HEK293 (cell line): Measurements from ENCODE around the gene ELAPOR1.

Source experiments
- CTCF ChIA-PET: fragments of 350-600 bp; formaldehyde crosslinking; extraction: SDS; loops from one replicate; lab custom pipeline; 2021; ENCODE audit warnings: antibody characterized with exemption; lab: Yijun Ruan, JAX
- POLR2A ChIA-PET: fragments of 300-600 bp; formaldehyde crosslinking; extraction: SDS; loops from one replicate; lab custom pipeline; 2020; ENCODE audit warnings: antibody characterized with exemption, inconsistent platforms; lab: Yijun Ruan, JAX
- H3K27ac ChIP-seq: fragments of 200-500 bp; sonication (Bioruptor generic); 2 replicates; pipeline ENCODE4 v1.5.1; 2014; ENCODE audit warnings: low read depth, low read length, control low read depth, inconsistent platforms; ENCODE audit errors: extremely low read depth
- H3K36me3 ChIP-seq, 2 experiments: fragments of 200-500 bp in 1 of 2; sonication (Bioruptor generic) in 1 of 2; 1 replicate in 1 of 2; 2 replicates in 1 of 2; pipeline ENCODE4 v1.5.1; 2014 to 2017; ENCODE audit warnings: inconsistent platforms in 2 of 2, low read length in 2 of 2; ENCODE audit not compliant: control insufficient read depth in 2 of 2, insufficient read depth in 1 of 2
- H3K4me1 ChIP-seq: fragments of 200-500 bp; sonication (Bioruptor generic); 2 replicates; pipeline ENCODE4 v1.5.1; 2014; ENCODE audit warnings: mild to moderate bottlenecking, low read length, inconsistent platforms; ENCODE audit not compliant: control insufficient read depth, insufficient read depth
- H3K4me3 ChIP-seq: 2 replicates; pipeline ENCODE4 v1.5.1; 2011; ENCODE audit warnings: low read depth, mild to moderate bottlenecking, control low read depth, low read length, moderate library complexity
- H3K9me3 ChIP-seq: fragments of 200-500 bp; sonication (Bioruptor generic); 2 replicates; pipeline ENCODE4 v1.5.1; 2014; ENCODE audit warnings: low read depth, low read length, inconsistent platforms; ENCODE audit not compliant: control insufficient read depth, insufficient read depth
- GLI4 ChIP-seq: fragments of 450-650 bp; formaldehyde crosslinking; IDR thresholded peaks from 2 replicates; pipeline ENCODE4 v1.5.1; 2016; ENCODE audit warnings: missing biosample characterization, missing genetic modification characterization
- MEIS1 ChIP-seq: sonication (generic); formaldehyde crosslinking; IDR thresholded peaks from 2 replicates; pipeline ENCODE4 v1.8.1; 2022; ENCODE audit warnings: missing genetic modification reagents, mild to moderate bottlenecking, borderline replicate concordance
- SP3 ChIP-seq: fragments of 450-650 bp; formaldehyde crosslinking; IDR thresholded peaks from 2 replicates; pipeline ENCODE4 v1.5.1; 2016; ENCODE audit warnings: missing biosample characterization, missing genetic modification characterization
- YY2 ChIP-seq: fragments of 450-650 bp; formaldehyde crosslinking; IDR thresholded peaks from 2 replicates; pipeline ENCODE4 v1.5.1; 2016; ENCODE audit warnings: missing biosample characterization, missing genetic modification characterization
- ZBTB17 ChIP-seq: fragments of 450-650 bp; formaldehyde crosslinking; IDR thresholded peaks from 2 replicates; pipeline ENCODE4 v1.5.1; 2016; ENCODE audit warnings: missing biosample characterization, missing genetic modification characterization
- ZEB2 ChIP-seq: fragments of 450-650 bp; formaldehyde crosslinking; IDR thresholded peaks from 2 replicates; pipeline ENCODE4 v1.5.1; 2016; ENCODE audit warnings: missing biosample characterization, missing genetic modification characterization
- ZNF132 ChIP-seq: fragments of 450-650 bp; formaldehyde crosslinking; IDR thresholded peaks from 2 replicates; pipeline ENCODE4 v1.5.1; 2017; ENCODE audit warnings: missing biosample characterization, missing genetic modification characterization, borderline replicate concordance
- ZNF140 ChIP-seq: fragments of 450-650 bp; formaldehyde crosslinking; IDR thresholded peaks from 2 replicates; pipeline ENCODE4 v1.5.1; 2016; ENCODE audit warnings: missing biosample characterization, missing genetic modification characterization
- ZNF146 ChIP-seq: fragments of 450-650 bp; formaldehyde crosslinking; IDR thresholded peaks from 2 replicates; pipeline ENCODE4 v1.5.1; 2016; ENCODE audit warnings: missing biosample characterization, missing genetic modification characterization
- ZNF23 ChIP-seq: fragments of 450-650 bp; formaldehyde crosslinking; IDR thresholded peaks from 2 replicates; pipeline ENCODE4 v1.5.1; 2016; ENCODE audit warnings: missing biosample characterization, missing genetic modification characterization, borderline replicate concordance
- ZNF311 ChIP-seq: fragments of 450-650 bp; formaldehyde crosslinking; IDR thresholded peaks from 2 replicates; pipeline ENCODE4 v1.5.1; 2017; ENCODE audit warnings: missing biosample characterization, missing genetic modification characterization, borderline replicate concordance
- ZNF48 ChIP-seq: fragments of 450-650 bp; formaldehyde crosslinking; IDR thresholded peaks from 2 replicates; pipeline ENCODE4 v1.5.1; 2016; ENCODE audit warnings: missing biosample characterization, missing genetic modification characterization
- ZNF560 ChIP-seq: fragments of 450-650 bp; formaldehyde crosslinking; IDR thresholded peaks from 2 replicates; pipeline ENCODE4 v1.5.1; 2017; ENCODE audit warnings: missing biosample characterization, missing genetic modification characterization, borderline replicate concordance
- ZNF670 ChIP-seq: fragments of 450-650 bp; formaldehyde crosslinking; IDR thresholded peaks from 2 replicates; pipeline ENCODE4 v1.5.1; 2016; ENCODE audit warnings: missing biosample characterization, missing genetic modification characterization, low read depth
- TF ChIP-seq, protein P1 (sequence below): fragments of 450-650 bp; formaldehyde crosslinking; IDR thresholded peaks from 2 replicates; pipeline ENCODE4 v1.5.1; 2016; ENCODE audit warnings: missing biosample characterization, missing genetic modification characterization
- TF ChIP-seq, protein P2 (sequence below): fragments of 450-650 bp; formaldehyde crosslinking; IDR thresholded peaks from 2 replicates; pipeline ENCODE4 v1.5.1; 2016; ENCODE audit warnings: missing biosample characterization, missing genetic modification characterization
- TF ChIP-seq, protein P3 (sequence below): fragments of 450-650 bp; formaldehyde crosslinking; IDR thresholded peaks from 2 replicates; pipeline ENCODE4; 2016; ENCODE audit warnings: missing biosample characterization, missing genetic modification characterization
- TF ChIP-seq, protein P4 (sequence below): fragments of 450-650 bp; formaldehyde crosslinking; IDR thresholded peaks from 2 replicates; pipeline ENCODE4 v1.5.1; 2017; ENCODE audit warnings: missing biosample characterization, missing genetic modification characterization

ELAPOR1 gene

DNA sequence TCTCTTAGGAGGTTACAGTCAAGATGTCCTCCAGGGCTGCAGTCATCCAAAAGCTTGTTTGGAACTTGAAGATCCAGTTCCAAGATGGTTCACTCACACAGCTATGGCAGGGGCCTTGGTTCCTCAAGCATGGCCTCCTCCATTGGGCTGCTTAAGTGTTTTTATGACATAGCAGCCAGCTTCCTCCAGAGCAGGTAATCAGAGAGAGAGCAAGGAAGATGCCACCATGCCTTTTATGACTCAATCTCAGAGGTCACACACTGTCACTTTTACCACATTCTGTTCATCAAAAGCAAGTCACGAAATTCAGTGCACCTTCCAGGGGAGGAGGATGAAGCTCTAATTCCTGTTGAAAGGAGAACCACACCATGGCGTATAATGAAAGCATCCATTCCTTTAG lies 17.1 kb downstream of the ELAPOR1 start:
- ChIA-PET POLR2A (interaction anchor here (0.8 kb wide), 1 partner anchor 31 kb away, joined by 4 read pairs; no protein-coding TSS in a partner anchor), CTCF (interaction anchor here (0.6 to 1.2 kb wide), 7 partner anchors 9 to 70 kb away, joined by 3 to 6 read pairs (median 4); no protein-coding TSS in a partner anchor)
- no peaks in the 10 kb centered on the region for H3K9me3 ChIP-seq
- H3K4me1 ChIP-seq = no peaks in the 10 kb centered on the region
- H3K36me3 ChIP-seq = no peaks in the 10 kb centered on the region
- H3K27ac ChIP-seq = no peak overlapping the region
- no peak overlapping the region for H3K4me3 ChIP-seq
- no peak for TF ChIP-seq ZNF23 (tag by site-specific recombination)
- TF ChIP-seq YY2 (tag by site-specific recombination) = 0 out of 2 replicates have a peak, but pooled peaks have one; percentile 35

DNA sequence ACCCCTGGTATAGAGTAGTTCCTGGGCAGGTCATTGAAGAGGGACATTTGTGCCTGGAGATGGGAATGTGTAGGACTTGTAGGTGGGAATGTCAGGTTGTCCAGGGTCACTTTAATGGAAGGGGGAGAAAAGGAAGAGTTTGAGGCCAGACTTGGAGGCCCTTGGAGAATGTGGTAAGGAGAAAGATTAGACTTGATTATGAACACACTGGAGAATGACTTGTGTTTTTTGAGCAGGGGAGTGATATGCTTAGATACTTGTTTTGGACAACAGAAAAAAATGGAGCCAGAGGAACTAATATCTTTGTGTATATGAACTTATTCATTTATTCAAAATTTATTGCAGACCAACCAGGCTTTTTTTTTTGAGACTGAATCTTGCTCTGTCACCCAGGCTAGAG lies 17.9 kb downstream of the ELAPOR1 start:
- POLR2A ChIA-PET = no interaction called here
- H3K4me3 ChIP-seq = no peak overlapping the region
- TF ChIP-seq ZNF560 (tag by site-specific recombination) (no peak), MEIS1 (CRISPR knock-in tag) (no peak), ZNF670 (tag by site-specific recombination) (no peak), ZNF311 (no peak), ZNF140 (tag by site-specific recombination) (no peak), ZNF146 (tag by site-specific recombination) (no peak), ZNF48 (no peak), GLI4 (tag by site-specific recombination) (no peak), ZEB2 (tag by site-specific recombination) (no peak), ZNF132 (tag by site-specific recombination) (no peak), SP3 (tag by site-specific recombination) (no peak), ZBTB17 (tag by site-specific recombination) (no peak)
- TF ChIP-seq, protein P1, sequence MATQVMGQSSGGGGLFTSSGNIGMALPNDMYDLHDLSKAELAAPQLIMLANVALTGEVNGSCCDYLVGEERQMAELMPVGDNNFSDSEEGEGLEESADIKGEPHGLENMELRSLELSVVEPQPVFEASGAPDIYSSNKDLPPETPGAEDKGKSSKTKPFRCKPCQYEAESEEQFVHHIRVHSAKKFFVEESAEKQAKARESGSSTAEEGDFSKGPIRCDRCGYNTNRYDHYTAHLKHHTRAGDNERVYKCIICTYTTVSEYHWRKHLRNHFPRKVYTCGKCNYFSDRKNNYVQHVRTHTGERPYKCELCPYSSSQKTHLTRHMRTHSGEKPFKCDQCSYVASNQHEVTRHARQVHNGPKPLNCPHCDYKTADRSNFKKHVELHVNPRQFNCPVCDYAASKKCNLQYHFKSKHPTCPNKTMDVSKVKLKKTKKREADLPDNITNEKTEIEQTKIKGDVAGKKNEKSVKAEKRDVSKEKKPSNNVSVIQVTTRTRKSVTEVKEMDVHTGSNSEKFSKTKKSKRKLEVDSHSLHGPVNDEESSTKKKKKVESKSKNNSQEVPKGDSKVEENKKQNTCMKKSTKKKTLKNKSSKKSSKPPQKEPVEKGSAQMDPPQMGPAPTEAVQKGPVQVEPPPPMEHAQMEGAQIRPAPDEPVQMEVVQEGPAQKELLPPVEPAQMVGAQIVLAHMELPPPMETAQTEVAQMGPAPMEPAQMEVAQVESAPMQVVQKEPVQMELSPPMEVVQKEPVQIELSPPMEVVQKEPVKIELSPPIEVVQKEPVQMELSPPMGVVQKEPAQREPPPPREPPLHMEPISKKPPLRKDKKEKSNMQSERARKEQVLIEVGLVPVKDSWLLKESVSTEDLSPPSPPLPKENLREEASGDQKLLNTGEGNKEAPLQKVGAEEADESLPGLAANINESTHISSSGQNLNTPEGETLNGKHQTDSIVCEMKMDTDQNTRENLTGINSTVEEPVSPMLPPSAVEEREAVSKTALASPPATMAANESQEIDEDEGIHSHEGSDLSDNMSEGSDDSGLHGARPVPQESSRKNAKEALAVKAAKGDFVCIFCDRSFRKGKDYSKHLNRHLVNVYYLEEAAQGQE (tag by site-specific recombination) = no peak
- TF ChIP-seq, protein P2, sequence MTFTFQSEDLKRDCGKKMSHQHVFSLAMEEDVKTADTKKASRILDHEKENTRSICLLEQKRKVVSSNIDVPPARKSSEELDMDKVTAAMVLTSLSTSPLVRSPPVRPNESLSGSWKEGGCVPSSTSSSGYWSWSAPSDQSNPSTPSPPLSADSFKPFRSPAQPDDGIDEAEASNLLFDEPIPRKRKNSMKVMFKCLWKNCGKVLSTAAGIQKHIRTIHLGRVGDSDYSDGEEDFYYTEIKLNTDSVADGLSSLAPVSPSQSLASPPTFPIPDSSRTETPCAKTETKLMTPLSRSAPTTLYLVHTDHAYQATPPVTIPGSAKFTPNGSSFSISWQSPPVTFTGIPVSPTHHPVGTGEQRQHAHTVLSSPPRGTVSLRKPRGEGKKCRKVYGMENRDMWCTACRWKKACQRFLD (tag by site-specific recombination) = no peak
- TF ChIP-seq, protein P3, sequence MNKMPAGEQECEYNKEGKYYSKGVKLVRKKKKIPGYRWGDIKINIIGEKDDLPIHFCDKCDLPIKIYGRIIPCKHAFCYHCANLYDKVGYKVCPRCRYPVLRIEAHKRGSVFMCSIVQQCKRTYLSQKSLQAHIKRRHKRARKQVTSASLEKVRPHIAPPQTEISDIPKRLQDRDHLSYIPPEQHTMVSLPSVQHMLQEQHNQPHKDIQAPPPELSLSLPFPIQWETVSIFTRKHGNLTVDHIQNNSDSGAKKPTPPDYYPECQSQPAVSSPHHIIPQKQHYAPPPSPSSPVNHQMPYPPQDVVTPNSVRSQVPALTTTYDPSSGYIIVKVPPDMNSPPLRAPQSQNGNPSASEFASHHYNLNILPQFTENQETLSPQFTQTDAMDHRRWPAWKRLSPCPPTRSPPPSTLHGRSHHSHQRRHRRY (tag by site-specific recombination) = no peak
- TF ChIP-seq, protein P4, sequence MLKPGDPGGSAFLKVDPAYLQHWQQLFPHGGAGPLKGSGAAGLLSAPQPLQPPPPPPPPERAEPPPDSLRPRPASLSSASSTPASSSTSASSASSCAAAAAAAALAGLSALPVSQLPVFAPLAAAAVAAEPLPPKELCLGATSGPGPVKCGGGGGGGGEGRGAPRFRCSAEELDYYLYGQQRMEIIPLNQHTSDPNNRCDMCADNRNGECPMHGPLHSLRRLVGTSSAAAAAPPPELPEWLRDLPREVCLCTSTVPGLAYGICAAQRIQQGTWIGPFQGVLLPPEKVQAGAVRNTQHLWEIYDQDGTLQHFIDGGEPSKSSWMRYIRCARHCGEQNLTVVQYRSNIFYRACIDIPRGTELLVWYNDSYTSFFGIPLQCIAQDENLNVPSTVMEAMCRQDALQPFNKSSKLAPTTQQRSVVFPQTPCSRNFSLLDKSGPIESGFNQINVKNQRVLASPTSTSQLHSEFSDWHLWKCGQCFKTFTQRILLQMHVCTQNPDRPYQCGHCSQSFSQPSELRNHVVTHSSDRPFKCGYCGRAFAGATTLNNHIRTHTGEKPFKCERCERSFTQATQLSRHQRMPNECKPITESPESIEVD (tag by site-specific recombination) = no peak
- H3K36me3 ChIP-seq = no peaks in the 10 kb centered on the region
- no peaks in the 10 kb centered on the region for H3K9me3 ChIP-seq
- CTCF ChIA-PET = interaction anchor here (0.6 to 1.2 kb wide), 3 partner anchors 17 to 491 kb away, joined by 3 to 4 read pairs (median 3); no protein-coding TSS in a partner anchor
- no peak overlapping the region for H3K27ac ChIP-seq
- no peaks in the 10 kb centered on the region for H3K4me1 ChIP-seq
